GM21390 (cell line): ENCODE measurements around the gene PPP1R14D.
"Not testable (repeated sequence)": the region's sequence is repeated elsewhere in the genome, so short reads cannot be mapped to it uniquely, and the experiment has no call there.

Source experiments
- ATAC-seq: cut with Tn5 transposase; IDR thresholded peaks from one replicate; pipeline ENCODE4 v1.9.1; 2021; ENCODE audit not compliant: unreplicated experiment

The PPP1R14D gene

GRCh38 chr15:40828447-40829036 is at the start of gene PPP1R14D:
Gene PPP1R14D, minus strand, starts transcription at chr15:40828708. Its CDS starts 67 bp downstream, at chr15:40828641.
- ATAC-seq = no peak

GRCh38 chr15:40877694-40878093 is 49.2 kb upstream of the PPP1R14D start:
- ATAC-seq = no peak

- ATAC-seq = no peak
These were observed 47.7 kb upstream of the PPP1R14D start for GRCh38 chr15:40875991-40876730.

- ATAC-seq = peak; percentile 60
These were observed 45.4 kb upstream of the PPP1R14D start, which contains the start of gene RHOV for GRCh38 chr15:40873694-40874561. Gene RHOV, minus strand, starts transcription at chr15:40874234. Its CDS starts 95 bp downstream, at chr15:40874139.

GRCh38 chr15:40872791-40873693 is 44.5 kb upstream of the PPP1R14D start:
- no peak for ATAC-seq

GRCh38 chr15:40871749-40872617 is 43.5 kb upstream of the PPP1R14D start:
- ATAC-seq = no peak

GRCh38 chr15:40870716-40871115 is 42.2 kb upstream of the PPP1R14D start:
- no peak for ATAC-seq

- ATAC-seq = no peak
These were observed 41.2 kb upstream of the PPP1R14D start for GRCh38 chr15:40869686-40870085.

GRCh38 chr15:40867199-40867598 is 38.7 kb upstream of the PPP1R14D start:
- no peak for ATAC-seq

- ATAC-seq = no peak
These were observed 35.3 kb upstream of the PPP1R14D start for GRCh38 chr15:40863660-40864270.

GRCh38 chr15:40861147-40861546 is 32.6 kb upstream of the PPP1R14D start:
- not testable (repeated sequence) for ATAC-seq

GRCh38 chr15:40859206-40859851 is 30.8 kb upstream of the PPP1R14D start:
- no peak for ATAC-seq

GRCh38 chr15:40858706-40859105 is 30.2 kb upstream of the PPP1R14D start:
- ATAC-seq = no peak

- ATAC-seq = no peak
These were observed 29.3 kb upstream of the PPP1R14D start for GRCh38 chr15:40857601-40858341.

GRCh38 chr15:40856746-40857145 is 28.2 kb upstream of the PPP1R14D start:
- no peak for ATAC-seq

GRCh38 chr15:40855706-40856234 is 27.3 kb upstream of the PPP1R14D start:
- no peak for ATAC-seq

- ATAC-seq = no peak
These were observed 25.7 kb upstream of the PPP1R14D start for GRCh38 chr15:40854161-40854560.
